ENCODE data around the gene DPF3. TPM values are rescaled to one million over a fixed set of nuclear protein-coding genes. Genes with fewer than 3 reads are reported as not detected.

Gene DPF3
- total RNA-seq, 2 experiments from 2014 or later, result 0.27 to 0.31 TPM

GRCh38 chr14:72631401-72631800, 262.5 kb downstream of the DPF3 start:
- H3K4me3 Mint-ChIP-seq, result no peak overlapping the region
- H3K9me3 Mint-ChIP-seq, result peaks cover 4% of the 10 kb centered on the region
- POLR2A ChIA-PET, result no interaction called here
- H3K27me3 ChIP-seq (ENCODE audit: control insufficient read depth in 1 of 2, insufficient read depth in 2 of 2, low read length in 2 of 2), result no peaks in the 10 kb centered on the region
- H3K27me3 Mint-ChIP-seq, result peaks cover 9% of the 10 kb centered on the region
- no peak for TF ChIP-seq CTCF (IDR thresholded peaks at IDR 0.05)
- CTCF ChIA-PET, result interaction anchor here (1.2 kb wide), 1 partner anchor 14 kb away, joined by 3 read pairs; no protein-coding TSS in a partner anchor
- DNase-seq (no peak), ATAC-seq (ENCODE audit: poor library complexity) (no peak)
- no peak overlapping the region for H3K27ac Mint-ChIP-seq
- H3K9me3 ChIP-seq (ENCODE audit: control insufficient read depth in 1 of 2, insufficient read depth in 1 of 2, low read length in 2 of 2), result no peaks in the 10 kb centered on the region
- H3K36me3 Mint-ChIP-seq (ENCODE audit: low read depth), result no peaks in the 10 kb centered on the region
- no peaks in the 10 kb centered on the region for H3K36me3 ChIP-seq (ENCODE audit: insufficient read depth, low read length)
- H3K27ac ChIP-seq (ENCODE audit: low read depth in 1 of 2, low read length in 2 of 2), result no peak overlapping the region
- no peak overlapping the region for H3K4me3 ChIP-seq (ENCODE audit: low read length)
- no peaks in the 10 kb centered on the region for H3K4me1 Mint-ChIP-seq (ENCODE audit: low read depth)
- no peaks in the 10 kb centered on the region for H3K4me1 ChIP-seq (ENCODE audit: insufficient read depth, low read length)
- intact Hi-C loops (cut with DNase I, micrococcal nuclease), result no loop called here

- ChIA-PET CTCF (no interaction called here), POLR2A (no interaction called here)
- ATAC-seq (ENCODE audit: poor library complexity) (no peak), DNase-seq (no peak)
- Mint-ChIP-seq H3K4me1 (ENCODE audit: low read depth) (no peaks in the 10 kb centered on the region), H3K4me3 (no peak overlapping the region), H3K27me3 (peaks cover 10% of the 10 kb centered on the region), H3K27ac (no peak overlapping the region), H3K9me3 (peaks cover 4% of the 10 kb centered on the region), H3K36me3 (ENCODE audit: low read depth) (no peaks in the 10 kb centered on the region)
- H3K9me3 ChIP-seq (ENCODE audit: control insufficient read depth in 1 of 2, insufficient read depth in 1 of 2, low read length in 2 of 2), result no peaks in the 10 kb centered on the region
- H3K4me1 ChIP-seq (ENCODE audit: insufficient read depth, low read length), result no peaks in the 10 kb centered on the region
- intact Hi-C loops (cut with DNase I, micrococcal nuclease), result no loop called here
- no peaks in the 10 kb centered on the region for H3K36me3 ChIP-seq (ENCODE audit: insufficient read depth, low read length)
- no peak overlapping the region for H3K4me3 ChIP-seq (ENCODE audit: low read length)
- no peaks in the 10 kb centered on the region for H3K27me3 ChIP-seq (ENCODE audit: control insufficient read depth in 1 of 2, insufficient read depth in 2 of 2, low read length in 2 of 2)
- no peak overlapping the region for H3K27ac ChIP-seq (ENCODE audit: low read depth in 1 of 2, low read length in 2 of 2)
- no peak for TF ChIP-seq CTCF (IDR thresholded peaks at IDR 0.05)
Observed at GRCh38 chr14:72630374-72630773, 263.5 kb downstream of the DPF3 start.

- Histone ChIP-seq H3K9me3 (ENCODE audit: control insufficient read depth in 1 of 2, insufficient read depth in 1 of 2, low read length in 2 of 2) (no peaks in the 10 kb centered on the region), H3K27ac (ENCODE audit: low read depth in 1 of 2, low read length in 2 of 2) (no peak overlapping the region), H3K27me3 (ENCODE audit: control insufficient read depth in 1 of 2, insufficient read depth in 2 of 2, low read length in 2 of 2) (no peaks in the 10 kb centered on the region), H3K4me3 (ENCODE audit: low read length) (no peak overlapping the region), H3K4me1 (ENCODE audit: insufficient read depth, low read length) (no peaks in the 10 kb centered on the region), H3K36me3 (ENCODE audit: insufficient read depth, low read length) (no peaks in the 10 kb centered on the region)
- DNase-seq (no peak), ATAC-seq (ENCODE audit: poor library complexity) (no peak)
- H3K27me3 Mint-ChIP-seq, result peaks cover 10% of the 10 kb centered on the region
- intact Hi-C loops (cut with DNase I, micrococcal nuclease), result no loop called here
- no peak overlapping the region for H3K27ac Mint-ChIP-seq
- CTCF ChIA-PET, result no interaction called here
- peaks cover 4% of the 10 kb centered on the region for H3K9me3 Mint-ChIP-seq
- POLR2A ChIA-PET, result no interaction called here
- TF ChIP-seq CTCF (IDR thresholded peaks at IDR 0.05), result no peak
- no peaks in the 10 kb centered on the region for H3K36me3 Mint-ChIP-seq (ENCODE audit: low read depth)
- no peaks in the 10 kb centered on the region for H3K4me1 Mint-ChIP-seq (ENCODE audit: low read depth)
- no peak overlapping the region for H3K4me3 Mint-ChIP-seq
Observed at GRCh38 chr14:72629534-72629933, 264.4 kb downstream of the DPF3 start.
